Glomerular endothelial cell (primary cell): ENCODE data around the gene OSBPL3. TPM values are rescaled to one million over a fixed set of nuclear protein-coding genes. Genes with fewer than 3 reads are reported as not detected.
"Not testable (repeated sequence)": the region's sequence is repeated elsewhere in the genome, so short reads cannot be mapped to it uniquely, and the experiment has no call there.

Experiments
- DNase-seq: peaks from one replicate; pipeline ENCODE4 v3.0.0-alpha.2; 2011; ENCODE audit warnings: low read depth, low spot score; ENCODE audit errors: extremely low read depth
- total RNA-seq: library from RNA; depleted of rRNA; stranded (reverse); fragments of >200 nt; gene quantifications from 2 replicates; pipeline ENCODE4 v1.2.3, GENCODE V29; 2015

OSBPL3 gene
- total RNA-seq, 1 donor from 2014 or later = 22.5 TPM

- DNase-seq = no peak
These were observed 177.7 kb downstream of the OSBPL3 start for GRCh38 chr7:24802300-24802699.

DNA sequence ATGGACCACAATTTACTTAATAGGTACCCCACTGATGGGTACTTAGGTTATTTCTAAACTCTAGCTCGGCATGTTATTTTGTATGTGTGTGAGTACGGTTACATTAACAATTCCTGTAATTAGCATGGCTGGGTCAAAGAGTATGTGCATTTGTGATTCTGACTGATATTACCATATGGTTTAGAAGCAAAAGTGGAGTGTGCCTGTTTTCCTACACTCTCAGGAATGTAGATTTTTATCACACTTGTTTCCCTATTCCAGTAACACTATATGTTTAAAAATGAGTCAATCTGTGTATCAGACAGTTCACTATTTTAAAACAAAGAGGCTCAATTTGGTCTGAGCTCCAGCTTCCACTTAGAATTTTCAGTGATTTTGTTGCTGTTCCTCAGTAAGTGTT is 178.1 kb downstream of the OSBPL3 start:
- no peak for DNase-seq

GRCh38 chr7:24800667-24801066 is 179.3 kb downstream of the OSBPL3 start:
- no peak for DNase-seq

- DNase-seq = no peak
These were observed 179.9 kb downstream of the OSBPL3 start for GRCh38 chr7:24800073-24800472.

GRCh38 chr7:24799506-24799905 is 180.5 kb downstream of the OSBPL3 start:
- no peak for DNase-seq

- no peak for DNase-seq
These were observed 181.7 kb downstream of the OSBPL3 start for GRCh38 chr7:24798261-24798660.

- no peak for DNase-seq
These were observed 182.7 kb downstream of the OSBPL3 start for GRCh38 chr7:24797270-24797669.

GRCh38 chr7:24795407-24795767 is 184.6 kb downstream of the OSBPL3 start:
- DNase-seq = no peak

- DNase-seq = not testable (repeated sequence)
These were observed 185.1 kb downstream of the OSBPL3 start for GRCh38 chr7:24794751-24795406.

- no peak for DNase-seq
These were observed 185.9 kb downstream of the OSBPL3 start for GRCh38 chr7:24793982-24794648.

- no peak for DNase-seq
These were observed 190.9 kb downstream of the OSBPL3 start for GRCh38 chr7:24788961-24789576.

DNA sequence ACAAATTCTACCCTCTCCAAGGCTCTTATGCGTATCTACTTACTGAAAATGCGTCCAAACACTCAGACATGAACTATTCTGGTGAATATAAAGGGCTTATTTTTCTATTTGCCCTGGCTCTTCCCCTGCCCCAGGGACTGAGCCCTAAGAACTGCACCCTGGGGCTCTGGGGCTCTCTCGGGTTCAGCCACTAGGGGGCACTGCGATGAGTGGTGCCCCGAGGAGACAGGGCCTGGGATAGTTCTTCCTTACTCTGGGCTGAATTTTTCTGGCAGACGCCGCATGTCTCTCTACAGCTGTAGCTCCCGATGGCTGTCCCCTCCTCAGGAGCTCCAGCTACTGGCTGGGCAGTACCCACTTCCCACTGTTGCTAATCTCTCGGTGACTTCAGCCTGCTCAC is 191.9 kb downstream of the OSBPL3 start:
- DNase-seq = no peak

- peak; percentile 93 for DNase-seq
These were observed 193.0 kb downstream of the OSBPL3 start for GRCh38 chr7:24786941-24787340.

DNA sequence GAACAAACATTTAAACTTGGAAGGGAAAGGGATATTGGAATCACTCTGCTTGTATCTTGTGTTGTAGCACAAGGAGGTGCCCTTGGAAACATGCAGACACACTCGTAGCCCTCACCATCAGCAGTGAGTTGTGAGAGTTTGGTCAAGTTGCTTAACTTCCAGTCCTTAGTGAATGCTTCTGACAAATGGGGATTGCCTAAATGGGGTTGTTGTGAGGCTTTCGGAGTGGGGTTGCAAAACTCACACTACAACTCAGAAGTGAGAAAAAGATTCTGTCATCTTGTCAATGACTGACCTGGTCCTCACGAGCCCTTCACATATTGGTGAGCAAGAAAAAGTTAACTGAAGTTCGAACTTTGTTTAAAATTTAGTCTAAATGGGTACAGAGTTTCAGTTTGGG is 193.7 kb downstream of the OSBPL3 start:
- no peak for DNase-seq

- no peak for DNase-seq
These were observed 195.7 kb downstream of the OSBPL3 start for GRCh38 chr7:24784277-24784676.

- DNase-seq = no peak
These were observed 196.3 kb downstream of the OSBPL3 start for GRCh38 chr7:24783698-24784097.

DNA sequence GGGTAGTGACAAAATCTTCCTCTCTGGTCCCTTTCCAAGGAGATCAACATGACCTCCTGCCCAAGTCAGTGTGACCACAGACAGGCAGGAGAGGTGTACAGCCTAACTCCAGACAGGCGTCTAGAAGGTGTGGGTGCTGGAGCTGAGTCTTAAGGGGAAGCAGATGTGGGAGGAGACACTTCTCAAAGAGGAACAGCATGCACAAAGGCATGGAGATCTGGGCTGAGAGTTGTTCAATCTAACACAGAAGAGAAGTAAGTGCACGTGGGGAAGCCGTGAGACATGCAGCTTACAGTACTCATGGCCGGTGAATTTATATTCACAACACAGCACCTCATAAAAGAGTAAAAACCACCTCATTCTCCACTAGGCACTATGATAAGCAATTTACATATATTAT is 198.9 kb downstream of the OSBPL3 start:
- no peak for DNase-seq

GRCh38 chr7:24779283-24779655 is 200.7 kb downstream of the OSBPL3 start:
- no peak for DNase-seq

GRCh38 chr7:24778543-24779282 is 201.3 kb downstream of the OSBPL3 start:
- no peak for DNase-seq

- DNase-seq = no peak
These were observed 202.2 kb downstream of the OSBPL3 start for GRCh38 chr7:24777806-24778205.

DNA sequence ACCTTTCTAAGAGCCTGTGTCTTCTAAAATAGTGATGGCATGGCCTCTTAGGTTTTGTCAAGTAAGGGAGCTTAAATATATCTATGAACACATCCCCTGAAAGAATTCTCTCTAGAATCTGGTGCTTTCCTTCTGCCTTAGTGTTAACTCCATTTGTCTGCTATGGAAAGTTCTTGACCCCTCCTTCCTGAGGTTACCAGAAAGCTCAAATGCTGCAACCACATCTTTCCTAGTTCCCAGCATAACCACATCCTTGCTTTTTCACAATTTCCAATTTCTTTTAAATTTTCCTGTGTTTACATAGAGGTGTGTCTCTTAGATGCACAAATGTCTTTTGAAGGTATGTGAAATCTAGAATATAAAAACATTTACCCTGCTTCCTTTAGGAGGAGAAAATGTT is 206.3 kb downstream of the OSBPL3 start:
- DNase-seq = no peak

DNA sequence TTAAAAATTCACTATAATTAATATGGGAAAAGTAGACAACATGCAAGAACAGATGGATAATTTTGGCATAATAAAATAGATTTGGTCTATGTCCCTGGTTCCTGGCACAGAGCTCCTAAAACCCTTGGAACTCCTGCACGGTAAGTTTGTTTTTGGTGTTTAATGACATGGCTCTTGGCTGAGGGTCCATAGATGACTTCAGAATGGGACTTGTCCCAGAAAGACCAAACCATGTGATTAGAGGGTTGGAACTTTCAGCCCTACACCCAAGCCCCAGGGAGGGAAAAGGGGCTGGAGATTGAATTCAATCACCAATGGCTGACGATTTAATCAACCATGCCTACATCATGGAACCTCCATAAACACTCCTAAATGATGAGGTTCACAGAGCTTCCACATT is 210.1 kb downstream of the OSBPL3 start:
- no peak for DNase-seq
